GM19395 (cell line): ENCODE data around the gene CCNB2.

Experiments
- ATAC-seq: cut with Tn5 transposase; IDR thresholded peaks from one replicate; pipeline ENCODE4 v1.9.1; 2021; ENCODE audit warnings: mild to moderate bottlenecking, moderate library complexity; ENCODE audit not compliant: unreplicated experiment

The CCNB2 gene

DNA sequence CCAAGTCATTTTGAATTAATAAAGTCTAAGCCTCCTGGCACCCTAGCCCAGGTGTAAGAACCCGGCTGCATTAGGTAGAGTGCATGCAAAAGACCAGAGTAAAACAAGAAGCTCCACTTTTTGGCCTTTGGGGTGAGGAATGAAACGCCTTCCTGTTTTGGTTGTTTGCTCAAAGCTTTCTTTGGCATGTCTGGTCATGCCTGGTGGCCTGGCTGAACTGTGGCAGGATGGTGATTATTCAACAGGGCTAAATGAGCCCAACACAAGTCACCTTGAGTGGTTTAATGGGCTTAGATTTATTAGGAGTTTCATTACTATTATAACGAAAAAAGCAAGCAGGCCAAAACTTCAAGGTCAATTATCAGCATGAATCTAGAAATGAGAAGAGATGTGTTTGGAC is 60.8 kb downstream of the CCNB2 start:
- no peak for ATAC-seq

DNA sequence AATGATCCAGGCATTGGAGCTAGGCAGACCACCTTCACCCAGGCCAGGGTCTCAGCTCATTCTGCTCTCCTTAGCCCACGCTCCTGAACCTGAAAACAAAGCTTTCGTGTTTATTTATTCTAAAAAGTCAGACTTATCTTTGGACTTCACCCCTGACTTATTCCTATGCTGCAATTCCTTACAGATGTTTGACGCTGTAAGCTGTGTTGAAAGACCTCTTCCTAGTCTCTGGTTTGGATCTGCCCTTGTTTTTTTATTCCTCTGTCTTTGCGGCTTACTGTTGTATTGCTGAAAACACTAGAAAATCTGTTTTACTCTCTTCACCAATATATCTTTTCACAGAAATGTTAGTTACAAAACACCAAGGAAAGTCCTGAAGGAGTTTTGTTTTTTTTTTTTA is 61.2 kb downstream of the CCNB2 start:
- ATAC-seq: no peak

- no peak for ATAC-seq
Observed at GRCh38 chr15:59166601-59167265, 61.8 kb downstream of the CCNB2 start.

- no peak for ATAC-seq
Observed at GRCh38 chr15:59168536-59168935, 63.6 kb downstream of the CCNB2 start.

GRCh38 chr15:59169251-59169708 is 64.3 kb downstream of the CCNB2 start:
- no peak for ATAC-seq

- ATAC-seq: no peak
Observed at GRCh38 chr15:59170295-59171066, 65.5 kb downstream of the CCNB2 start.

DNA sequence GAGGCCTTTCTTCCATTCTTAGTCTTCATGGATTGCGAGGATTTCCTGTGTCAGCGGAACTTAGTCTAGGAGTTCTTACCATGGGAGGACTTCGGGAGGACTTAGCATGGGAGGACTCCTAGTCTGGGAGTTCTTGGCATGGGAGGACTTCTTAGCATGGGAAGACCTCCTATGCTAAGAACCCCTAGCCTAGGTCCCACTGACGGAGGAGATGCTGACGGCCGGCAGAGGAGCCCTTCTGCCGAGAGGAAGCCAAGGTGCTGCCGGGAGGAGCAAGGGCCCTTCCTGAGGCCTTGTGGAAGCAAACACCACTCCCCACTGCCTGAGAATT is 66.1 kb downstream of the CCNB2 start:
- no peak for ATAC-seq

GRCh38 chr15:59172289-59172901 is 67.4 kb downstream of the CCNB2 start:
- no peak for ATAC-seq

- no peak for ATAC-seq
Observed at GRCh38 chr15:59173194-59173593, 68.2 kb downstream of the CCNB2 start.

DNA sequence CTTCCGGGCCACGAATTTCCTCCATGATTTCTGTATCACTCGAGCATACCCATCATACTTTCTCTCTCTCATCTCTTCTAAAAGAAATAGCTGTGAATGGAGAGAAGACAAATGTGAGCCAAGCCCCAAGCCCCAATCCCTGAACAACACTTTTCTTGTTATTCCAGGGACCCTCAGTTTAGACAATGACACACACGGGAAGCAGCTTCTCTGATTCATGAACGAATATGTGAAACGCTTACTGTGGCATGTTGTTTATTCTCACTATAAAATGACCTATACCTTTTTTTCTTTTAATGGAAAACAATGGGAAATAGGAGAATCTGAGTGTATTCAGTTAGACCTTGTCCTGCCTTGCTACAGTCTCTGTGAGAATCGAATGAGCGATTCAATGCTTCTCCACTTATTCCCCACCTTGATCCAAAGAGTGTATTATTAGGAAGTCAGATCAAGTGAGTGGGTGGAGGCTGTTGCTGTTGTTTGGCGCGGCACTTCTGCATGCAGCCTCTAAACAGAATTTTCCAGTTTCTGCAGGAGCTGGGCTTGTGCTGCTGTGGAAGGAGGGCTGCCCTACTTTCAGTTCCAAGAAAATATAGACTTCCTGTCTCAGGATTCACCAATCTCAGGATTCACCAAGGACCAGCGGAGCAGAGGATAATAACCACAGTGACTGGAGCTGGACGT is 69.3 kb downstream of the CCNB2 start:
- ATAC-seq: no peak
